Ecto neural progenitor cell (in vitro differentiated cells): ENCODE measurements around the gene NANOS1.

ENCODE experiments used
- DNase-seq: peaks from one replicate; pipeline ENCODE4 v3.0.0-alpha.2; 2018; ENCODE audit warnings: low spot score

Gene NANOS1

DNA sequence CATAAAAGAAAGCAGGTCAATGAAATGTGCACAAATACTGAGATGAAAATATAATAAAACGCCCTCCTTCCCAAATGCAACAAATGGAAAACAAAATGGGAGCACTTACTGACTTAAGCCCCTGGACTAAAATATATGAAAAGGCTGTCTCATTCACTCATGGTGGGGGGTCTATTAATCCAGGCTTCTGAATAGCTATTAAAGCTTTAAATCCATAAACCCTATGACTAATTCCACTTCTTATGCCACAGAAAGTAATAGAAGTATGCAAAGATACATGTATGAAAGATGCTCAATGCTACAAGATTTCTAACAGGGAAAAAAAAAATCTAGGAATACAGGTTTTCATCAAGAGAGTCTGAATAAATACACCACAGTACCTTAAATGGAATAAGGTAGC lies 30.6 kb downstream of the NANOS1 start:
- no peak for DNase-seq

GRCh38 chr10:119061352-119061751 lies 31.8 kb downstream of the NANOS1 start:
- DNase-seq: no peak

- no peak for DNase-seq
Observed at GRCh38 chr10:119061926-119062325, 32.4 kb downstream of the NANOS1 start.

DNA sequence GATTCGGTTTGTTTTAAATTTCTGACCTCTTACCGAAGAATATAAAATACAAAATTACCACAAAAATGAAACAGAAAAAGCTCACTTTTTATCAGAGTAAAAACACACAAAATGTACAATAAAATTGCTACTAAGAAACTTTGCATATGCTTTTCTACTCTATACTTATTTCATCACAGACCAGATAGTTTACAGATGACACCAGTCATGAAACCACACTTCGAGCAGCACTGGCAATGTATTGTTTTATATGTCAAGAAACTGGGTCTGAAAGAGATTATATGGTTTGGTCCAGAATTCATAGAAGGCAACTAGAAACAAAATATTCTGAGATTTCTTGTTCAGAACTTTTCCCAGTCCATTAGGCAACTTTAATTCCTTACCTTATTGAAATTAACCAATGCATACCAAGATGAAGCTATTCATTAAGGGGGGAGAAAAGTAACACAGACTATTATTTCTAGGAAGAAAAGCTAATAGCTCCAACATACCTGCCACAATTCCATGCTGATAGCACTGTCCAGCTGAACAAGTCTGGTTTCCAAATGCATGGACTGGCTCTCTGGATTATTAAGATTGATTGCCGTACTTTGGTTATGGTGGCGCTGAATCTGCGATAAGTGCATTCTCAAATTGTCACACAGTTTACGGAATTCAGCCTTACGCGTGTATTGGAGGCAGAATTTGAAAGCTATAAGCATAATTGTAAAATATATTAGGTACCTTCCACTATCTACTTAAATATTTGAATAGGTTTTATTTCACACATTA lies 41.1 kb downstream of the NANOS1 start:
- DNase-seq: no peak

- DNase-seq: no peak
Observed at GRCh38 chr10:119073584-119073983, 44.1 kb downstream of the NANOS1 start.

- peak; percentile 12 for DNase-seq
Observed at GRCh38 chr10:119078422-119079179, 49.1 kb downstream of the NANOS1 start.

GRCh38 chr10:119079599-119080520 lies 50.3 kb downstream of the NANOS1 start:
- DNase-seq: peak; percentile 72

- peak; percentile 96 for DNase-seq
Observed at GRCh38 chr10:119080521-119081259, 51.2 kb downstream of the NANOS1 start, which contains the start of gene EIF3A. Gene EIF3A (minus strand): TSS chr10:119080817. CDS start chr10:119080676, 141 bp downstream.
